GM23338 (cell line): ENCODE results near the gene MVB12B. TPM values are rescaled to one million over a fixed set of nuclear protein-coding genes. Genes with fewer than 3 reads are reported as not detected.
A peak's percentile ranks its signal among the peaks of the same experiment; 100 is the strongest.

ENCODE experiments used
- ATAC-seq: fragments of 200-7000 bp; cut with Tn5 transposase; 3 replicates; pipeline ENCODE4 v1.9.1; 2020
- DNase-seq: peaks from one replicate; pipeline ENCODE4 v3.0.0-alpha.2; 2015; ENCODE audit warnings: low spot score
- H2AFZ ChIP-seq: fragments of 200-600 bp; sonication (generic); 2 replicates; pipeline ENCODE4 v1.8.0; 2016; ENCODE audit warnings: antibody characterized with exemption, mild to moderate bottlenecking, moderate library complexity
- H3F3A ChIP-seq: fragments of 200-600 bp; sonication (generic); replicated peaks from 2 replicates; pipeline ENCODE4 v1.8.0; 2017; ENCODE audit warnings: antibody characterized with exemption, mixed run types, low read depth
- H3K27ac ChIP-seq: fragments of 200-600 bp; sonication (generic); 2 replicates; pipeline ENCODE4 v1.6.1; 2016; ENCODE audit warnings: low read depth
- H3K27me3 ChIP-seq: fragments of 200-600 bp; sonication (generic); 2 replicates; pipeline ENCODE4 v1.8.0; 2016; ENCODE audit warnings: mild to moderate bottlenecking, mixed run types, moderate library complexity; ENCODE audit not compliant: insufficient read depth
- H3K36me3 ChIP-seq: fragments of 200-600 bp; sonication (generic); 2 replicates; pipeline ENCODE4 v1.8.0; 2016; ENCODE audit warnings: mild to moderate bottlenecking; ENCODE audit not compliant: insufficient read depth
- H3K4me1 ChIP-seq: fragments of 200-600 bp; sonication (generic); 2 replicates; pipeline ENCODE4 v1.8.0; 2016; ENCODE audit warnings: mild to moderate bottlenecking, moderate library complexity; ENCODE audit not compliant: insufficient read depth
- H3K4me2 ChIP-seq: fragments of 200-600 bp; sonication (generic); 2 replicates; pipeline ENCODE4 v1.7.1; 2017; ENCODE audit warnings: mixed run types
- H3K4me3 ChIP-seq: fragments of 200-600 bp; sonication (generic); 2 replicates; pipeline ENCODE4 v1.6.1; 2016; ENCODE audit warnings: mixed run types
- H3K79me2 ChIP-seq: fragments of 200-600 bp; sonication (generic); replicated peaks from 2 replicates; pipeline ENCODE4 v1.8.0; 2017; ENCODE audit warnings: mild to moderate bottlenecking; ENCODE audit not compliant: insufficient read depth
- H3K9me2 ChIP-seq: fragments of 200-600 bp; sonication (generic); 2 replicates; pipeline ENCODE4 v1.8.0; 2017; ENCODE audit not compliant: insufficient read depth
- H4K20me1 ChIP-seq: fragments of 200-600 bp; sonication (generic); replicated peaks from 2 replicates; pipeline ENCODE4 v1.8.0; 2017; ENCODE audit warnings: mild to moderate bottlenecking; ENCODE audit not compliant: insufficient read depth
- H3K27ac Mint-ChIP-seq: 2 replicates; pipeline ENCODE4 v1.8.0; 2020; ENCODE audit warnings: inconsistent platforms, mild to moderate bottlenecking, moderate library complexity, mixed read lengths
- H3K27me3 Mint-ChIP-seq: 3 replicates; pipeline ENCODE4 v1.8.0; 2022; ENCODE audit warnings: low read depth, mild to moderate bottlenecking, moderate library complexity, mixed read lengths, inconsistent platforms; ENCODE audit not compliant: insufficient read depth, poor library complexity
- H3K36me3 Mint-ChIP-seq: 3 replicates; pipeline ENCODE4 v1.8.0; 2021; ENCODE audit warnings: low read depth, mild to moderate bottlenecking, inconsistent platforms, moderate library complexity, mixed read lengths
- H3K4me1 Mint-ChIP-seq: 3 replicates; pipeline ENCODE4 v1.8.0; 2020; ENCODE audit warnings: mild to moderate bottlenecking, inconsistent platforms, mixed read lengths
- H3K4me3 Mint-ChIP-seq: 3 replicates; pipeline ENCODE4 v1.8.0; 2021; ENCODE audit warnings: moderate library complexity, mild to moderate bottlenecking, inconsistent platforms, mixed read lengths
- H3K9me3 Mint-ChIP-seq: 3 replicates; pipeline ENCODE4 v1.8.0; 2020; ENCODE audit warnings: moderate library complexity, mild to moderate bottlenecking, inconsistent platforms, mixed read lengths
- ETS1 ChIP-seq: IDR thresholded peaks from 2 replicates; pipeline ENCODE4 v1.6.1; 2016; ENCODE audit warnings: antibody characterized with exemption
- EZH2 ChIP-seq: fragments of 200-600 bp; sonication (generic); IDR thresholded peaks from one replicate; pipeline ENCODE4 v1.8.0; 2017; ENCODE audit warnings: antibody characterized with exemption, mild to moderate bottlenecking, low read depth; ENCODE audit not compliant: unreplicated experiment
- NANOG ChIP-seq: IDR thresholded peaks from 2 replicates; pipeline ENCODE4 v1.6.1; 2016; ENCODE audit warnings: antibody characterized with exemption, borderline replicate concordance
- POLR2AphosphoS5 ChIP-seq: IDR thresholded peaks from 2 replicates; pipeline ENCODE4 v1.6.1; 2016; ENCODE audit warnings: antibody characterized with exemption, low read depth
- REST ChIP-seq: IDR thresholded peaks from one replicate; pipeline ENCODE4 v1.6.1; 2018; ENCODE audit warnings: antibody characterized with exemption; ENCODE audit not compliant: unreplicated experiment
- STAT1 ChIP-seq: IDR thresholded peaks from one replicate; pipeline ENCODE4 v1.6.1; 2016; ENCODE audit warnings: antibody characterized with exemption; ENCODE audit not compliant: unreplicated experiment
- ZNF114 ChIP-seq: fragments of 250-450 bp; sonication (Bioruptor Pico); IDR thresholded peaks from 2 replicates; pipeline ENCODE4 v1.5.0; 2020; ENCODE audit warnings: mild to moderate bottlenecking, moderate library complexity
- ZNF462 ChIP-seq: fragments of 250-450 bp; sonication (Bioruptor Pico); IDR thresholded peaks from 2 replicates; pipeline ENCODE4 v1.5.0; 2020; ENCODE audit warnings: mild to moderate bottlenecking, moderate library complexity
- polyA plus RNA-seq: library from polyadenylated mRNA; unstranded; fragments of >200 nt; fragmentation: Nextera tagmentation; extraction: Ambion mirVana; gene quantifications from 2 replicates; pipeline ENCODE4 v1.2.1, GENCODE V29; 2016
- total RNA-seq: library from RNA; depleted of rRNA; stranded (reverse); fragments of >200 nt; shearing (Covaris generic); gene quantifications from 2 replicates; pipeline ENCODE4 v1.2.3, GENCODE V29; 2014

MVB12B gene
- total and polyA plus RNA-seq, 2 experiments from 2014 or later: 1.9 to 6.6 TPM

GRCh38 chr9:126448136-126448535 is 121.5 kb downstream of the MVB12B start (continued):
- no peak for TF ChIP-seq ZNF462

GRCh38 chr9:126448865-126449577 is 122.4 kb downstream of the MVB12B start:
- Histone ChIP-seq H4K20me1 (no peaks in the 10 kb centered on the region), H3K36me3 (no peaks in the 10 kb centered on the region), H2AFZ (no peak overlapping the region), H3K4me3 (no peak overlapping the region), H3K27ac (no peak overlapping the region), H3K4me1 (no peaks in the 10 kb centered on the region), H3K79me2 (no peaks in the 10 kb centered on the region), H3F3A (no peaks in the 10 kb centered on the region), H3K27me3 (no peaks in the 10 kb centered on the region), H3K4me2 (no peak overlapping the region), H3K9me2 (no peaks in the 10 kb centered on the region)
- DNase-seq (peak; percentile 35), ATAC-seq (peak; percentile 75)
- H3K36me3 Mint-ChIP-seq: no peaks in the 10 kb centered on the region
- H3K4me1 Mint-ChIP-seq: peaks cover 10% of the 10 kb centered on the region
- H3K4me3 Mint-ChIP-seq: no peak overlapping the region
- H3K27ac Mint-ChIP-seq: no peak overlapping the region
- no peaks in the 10 kb centered on the region for H3K9me3 Mint-ChIP-seq
- H3K27me3 Mint-ChIP-seq: no peaks in the 10 kb centered on the region
- no peak for TF ChIP-seq REST
- no peak for TF ChIP-seq ETS1
- TF ChIP-seq ZNF114 (CRISPR knock-in tag): no peak
- TF ChIP-seq NANOG: no peak
- no peak for TF ChIP-seq EZH2
- no peak for TF ChIP-seq POLR2AphosphoS5
- TF ChIP-seq STAT1: no peak
